ENCODE measurements around the gene SHROOM2. TPM values are rescaled to one million over a fixed set of nuclear protein-coding genes. Genes with fewer than 3 reads are reported as not detected.

SHROOM2 gene
- total RNA-seq, 1 donor: 4.3 TPM

GRCh38 chrX:9781941-9782340 is 4.3 kb upstream of the SHROOM2 start:
- DNase-seq (ENCODE audit: low read depth): no peak
- TF ChIP-seq, protein P1, sequence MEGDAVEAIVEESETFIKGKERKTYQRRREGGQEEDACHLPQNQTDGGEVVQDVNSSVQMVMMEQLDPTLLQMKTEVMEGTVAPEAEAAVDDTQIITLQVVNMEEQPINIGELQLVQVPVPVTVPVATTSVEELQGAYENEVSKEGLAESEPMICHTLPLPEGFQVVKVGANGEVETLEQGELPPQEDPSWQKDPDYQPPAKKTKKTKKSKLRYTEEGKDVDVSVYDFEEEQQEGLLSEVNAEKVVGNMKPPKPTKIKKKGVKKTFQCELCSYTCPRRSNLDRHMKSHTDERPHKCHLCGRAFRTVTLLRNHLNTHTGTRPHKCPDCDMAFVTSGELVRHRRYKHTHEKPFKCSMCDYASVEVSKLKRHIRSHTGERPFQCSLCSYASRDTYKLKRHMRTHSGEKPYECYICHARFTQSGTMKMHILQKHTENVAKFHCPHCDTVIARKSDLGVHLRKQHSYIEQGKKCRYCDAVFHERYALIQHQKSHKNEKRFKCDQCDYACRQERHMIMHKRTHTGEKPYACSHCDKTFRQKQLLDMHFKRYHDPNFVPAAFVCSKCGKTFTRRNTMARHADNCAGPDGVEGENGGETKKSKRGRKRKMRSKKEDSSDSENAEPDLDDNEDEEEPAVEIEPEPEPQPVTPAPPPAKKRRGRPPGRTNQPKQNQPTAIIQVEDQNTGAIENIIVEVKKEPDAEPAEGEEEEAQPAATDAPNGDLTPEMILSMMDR (IDR thresholded peaks at IDR 0.05; ENCODE audit: insufficient read depth, low read depth, low read length): no peak
- H3K4me3 ChIP-seq (ENCODE audit: low read depth, low read length): no peak overlapping the region

GRCh38 chrX:9784332-9784731 is 1.9 kb upstream of the SHROOM2 start:
- DNase-seq (ENCODE audit: low read depth): no peak
- no peak overlapping the region for H3K4me3 ChIP-seq (ENCODE audit: low read depth, low read length)
- TF ChIP-seq, protein P1 (IDR thresholded peaks at IDR 0.05; ENCODE audit: insufficient read depth, low read depth, low read length): no peak

DNA sequence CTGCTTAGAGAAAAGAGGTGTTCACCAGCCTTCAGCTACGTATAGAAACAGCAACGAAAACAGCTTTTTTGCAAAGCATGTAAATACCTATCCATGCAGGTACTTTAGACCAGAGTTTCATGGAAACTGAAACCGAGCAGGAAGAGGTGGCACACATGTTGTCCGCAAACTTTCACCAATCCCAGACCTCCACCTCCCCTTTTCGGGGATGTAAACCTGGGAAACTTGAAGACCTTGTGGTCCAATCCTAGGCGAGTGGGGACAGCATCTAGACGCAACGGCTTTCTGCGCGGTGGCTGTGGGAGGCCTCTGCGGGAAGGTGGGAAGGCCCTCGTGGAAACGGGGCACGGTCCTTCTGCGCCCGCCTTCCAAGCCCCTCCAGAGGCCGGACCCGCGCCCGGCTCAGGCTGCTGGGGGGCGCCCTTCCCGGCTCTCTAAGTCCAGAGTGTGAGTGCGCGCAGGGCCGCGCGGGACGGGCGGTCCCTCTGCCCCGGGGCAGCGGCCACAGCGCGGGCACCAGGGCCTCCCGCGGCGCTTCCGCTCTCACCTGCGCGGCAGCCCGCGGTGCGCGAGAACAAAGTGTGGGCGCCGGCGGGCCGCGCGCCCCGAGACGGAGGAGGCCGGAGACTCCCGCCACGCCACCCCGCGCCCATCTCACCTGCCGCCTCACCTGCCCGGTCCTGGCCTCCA is 830 bp upstream of the SHROOM2 start:
- no peak for DNase-seq (ENCODE audit: low read depth)
- peak overlapping the region; percentile 69 for H3K4me3 ChIP-seq (ENCODE audit: low read depth, low read length)
- TF ChIP-seq, protein P1 (IDR thresholded peaks at IDR 0.05; ENCODE audit: insufficient read depth, low read depth, low read length): no peak

GRCh38 chrX:9786798-9787635 is 788 bp downstream of the SHROOM2 start:
- H3K4me3 ChIP-seq (ENCODE audit: low read depth, low read length): peak overlapping the region; percentile 69
- TF ChIP-seq, protein P1 (IDR thresholded peaks at IDR 0.05; ENCODE audit: insufficient read depth, low read depth, low read length): no peak
- DNase-seq (ENCODE audit: low read depth): peak; percentile 67

DNA sequence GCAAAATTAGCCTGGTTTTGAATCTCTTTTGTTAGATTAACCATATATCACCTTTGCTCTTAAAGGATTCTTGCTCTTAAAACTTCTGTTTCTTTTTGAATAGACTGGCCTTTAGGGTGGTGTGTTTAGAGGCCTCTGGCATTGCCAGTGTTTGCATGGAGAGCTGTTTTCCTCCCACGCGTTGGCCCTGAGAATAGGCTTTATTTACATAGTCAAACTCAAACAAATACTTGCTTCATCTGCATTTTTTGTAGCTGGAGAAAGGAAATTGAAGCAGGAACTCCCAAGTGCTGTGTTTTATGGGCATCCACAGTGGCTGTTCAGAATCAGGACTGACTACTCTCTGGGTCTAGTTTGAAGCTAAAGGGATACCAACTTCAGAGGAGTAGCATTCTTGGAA is 2.7 kb downstream of the SHROOM2 start:
- DNase-seq (ENCODE audit: low read depth): peak; percentile 74
- no peak overlapping the region for H3K4me3 ChIP-seq (ENCODE audit: low read depth, low read length)
- TF ChIP-seq, protein P1 (IDR thresholded peaks at IDR 0.05; ENCODE audit: insufficient read depth, low read depth, low read length): no peak

DNA sequence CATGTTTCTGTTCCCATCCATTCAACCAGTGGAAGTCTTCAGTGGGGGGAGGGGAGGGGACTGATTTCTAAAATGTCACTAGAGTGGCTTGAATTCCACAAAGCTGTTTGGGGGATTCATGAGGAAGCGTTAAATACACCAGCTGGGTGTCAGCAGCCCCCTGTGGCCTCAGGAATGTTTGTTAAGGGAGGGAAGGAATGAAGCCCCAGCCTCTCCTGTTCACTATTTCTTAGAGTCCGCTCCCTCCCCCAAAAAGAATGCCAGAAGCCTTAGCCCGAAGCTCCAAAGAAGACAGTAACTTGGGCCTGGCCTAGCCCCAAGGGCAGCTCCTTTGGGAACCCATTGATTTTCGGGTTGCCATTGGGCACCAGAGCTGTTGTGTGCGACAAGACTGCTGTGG is 3.3 kb downstream of the SHROOM2 start:
- no peak overlapping the region for H3K4me3 ChIP-seq (ENCODE audit: low read depth, low read length)
- no peak for DNase-seq (ENCODE audit: low read depth)
- TF ChIP-seq, protein P1 (IDR thresholded peaks at IDR 0.05; ENCODE audit: insufficient read depth, low read depth, low read length): no peak
